HL-60 (cell line): ENCODE measurements around the gene NKAIN2.

Experiments
- DNase-seq, 2 experiments: peaks; one replicate each; pipeline ENCODE4 v3.0.0-alpha.2; 2010 to 2020; ENCODE audit warnings: low read depth in 1 of 2, low spot score in 1 of 2
- H3K27ac ChIP-seq: fragments of 250-450 bp; sonication (Bioruptor Pico); replicated peaks from 2 replicates; pipeline ENCODE4 v1.5.1; 2020; ENCODE audit warnings: mild to moderate bottlenecking, moderate library complexity
- H3K27me3 ChIP-seq: fragments of 250-450 bp; sonication (Bioruptor Pico); 2 replicates; pipeline ENCODE4 v1.5.1; 2021; ENCODE audit warnings: mild to moderate bottlenecking, moderate library complexity; ENCODE audit not compliant: insufficient read depth, poor library complexity, severe bottlenecking
- H3K4me3 ChIP-seq: replicated peaks from 2 replicates; pipeline ENCODE4 v1.5.1; 2011; ENCODE audit warnings: mild to moderate bottlenecking, control low read depth, low read length; ENCODE audit not compliant: insufficient read depth
- GABPA ChIP-seq: IDR thresholded peaks from 2 replicates; pipeline ENCODE4 v1.6.1; 2012; ENCODE audit warnings: low read depth
- POLR2AphosphoS5 ChIP-seq: IDR thresholded peaks from 2 replicates; pipeline ENCODE4 v1.6.1; 2012; ENCODE audit warnings: low read depth
- SPI1 ChIP-seq: IDR thresholded peaks from 2 replicates; pipeline ENCODE4 v1.6.1; 2012; ENCODE audit warnings: low read depth, mild to moderate bottlenecking, borderline replicate concordance
- TF ChIP-seq, protein P1 (sequence below): IDR thresholded peaks from 2 replicates; pipeline ENCODE4 v1.6.1; 2012; ENCODE audit warnings: low read depth; ENCODE audit not compliant: insufficient replicate concordance
- TF ChIP-seq, protein P2 (sequence below): IDR thresholded peaks from one replicate; pipeline ENCODE4 v1.5.1; 2011; ENCODE audit warnings: low read length, control low read depth, inconsistent platforms; ENCODE audit not compliant: insufficient read depth

Gene NKAIN2

DNA sequence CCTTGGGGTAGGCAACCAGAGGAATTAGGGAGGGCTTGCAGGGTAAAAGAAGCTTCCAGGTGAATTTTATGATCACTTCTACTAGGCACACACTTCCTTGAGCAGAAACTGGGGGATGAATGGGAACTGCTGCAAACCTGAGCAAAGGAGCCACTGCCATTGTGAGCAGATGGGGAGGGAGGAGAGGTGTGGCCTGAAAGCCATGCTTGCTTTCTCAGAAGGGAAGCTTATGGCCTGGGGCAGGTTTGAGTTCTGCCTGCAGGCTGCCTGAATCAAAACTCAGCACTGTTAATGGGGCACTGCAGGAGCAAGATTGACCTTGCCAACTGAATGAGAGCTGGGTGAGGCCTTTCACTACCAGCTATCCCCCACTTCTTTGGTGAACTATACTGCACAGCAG lies 328.1 kb downstream of the NKAIN2 start:
- Histone ChIP-seq H3K27me3 (no peaks in the 10 kb centered on the region), H3K27ac (no peak overlapping the region), H3K4me3 (no peak overlapping the region)
- TF ChIP-seq, protein P1, sequence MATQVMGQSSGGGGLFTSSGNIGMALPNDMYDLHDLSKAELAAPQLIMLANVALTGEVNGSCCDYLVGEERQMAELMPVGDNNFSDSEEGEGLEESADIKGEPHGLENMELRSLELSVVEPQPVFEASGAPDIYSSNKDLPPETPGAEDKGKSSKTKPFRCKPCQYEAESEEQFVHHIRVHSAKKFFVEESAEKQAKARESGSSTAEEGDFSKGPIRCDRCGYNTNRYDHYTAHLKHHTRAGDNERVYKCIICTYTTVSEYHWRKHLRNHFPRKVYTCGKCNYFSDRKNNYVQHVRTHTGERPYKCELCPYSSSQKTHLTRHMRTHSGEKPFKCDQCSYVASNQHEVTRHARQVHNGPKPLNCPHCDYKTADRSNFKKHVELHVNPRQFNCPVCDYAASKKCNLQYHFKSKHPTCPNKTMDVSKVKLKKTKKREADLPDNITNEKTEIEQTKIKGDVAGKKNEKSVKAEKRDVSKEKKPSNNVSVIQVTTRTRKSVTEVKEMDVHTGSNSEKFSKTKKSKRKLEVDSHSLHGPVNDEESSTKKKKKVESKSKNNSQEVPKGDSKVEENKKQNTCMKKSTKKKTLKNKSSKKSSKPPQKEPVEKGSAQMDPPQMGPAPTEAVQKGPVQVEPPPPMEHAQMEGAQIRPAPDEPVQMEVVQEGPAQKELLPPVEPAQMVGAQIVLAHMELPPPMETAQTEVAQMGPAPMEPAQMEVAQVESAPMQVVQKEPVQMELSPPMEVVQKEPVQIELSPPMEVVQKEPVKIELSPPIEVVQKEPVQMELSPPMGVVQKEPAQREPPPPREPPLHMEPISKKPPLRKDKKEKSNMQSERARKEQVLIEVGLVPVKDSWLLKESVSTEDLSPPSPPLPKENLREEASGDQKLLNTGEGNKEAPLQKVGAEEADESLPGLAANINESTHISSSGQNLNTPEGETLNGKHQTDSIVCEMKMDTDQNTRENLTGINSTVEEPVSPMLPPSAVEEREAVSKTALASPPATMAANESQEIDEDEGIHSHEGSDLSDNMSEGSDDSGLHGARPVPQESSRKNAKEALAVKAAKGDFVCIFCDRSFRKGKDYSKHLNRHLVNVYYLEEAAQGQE, result no peak
- TF ChIP-seq, protein P2, sequence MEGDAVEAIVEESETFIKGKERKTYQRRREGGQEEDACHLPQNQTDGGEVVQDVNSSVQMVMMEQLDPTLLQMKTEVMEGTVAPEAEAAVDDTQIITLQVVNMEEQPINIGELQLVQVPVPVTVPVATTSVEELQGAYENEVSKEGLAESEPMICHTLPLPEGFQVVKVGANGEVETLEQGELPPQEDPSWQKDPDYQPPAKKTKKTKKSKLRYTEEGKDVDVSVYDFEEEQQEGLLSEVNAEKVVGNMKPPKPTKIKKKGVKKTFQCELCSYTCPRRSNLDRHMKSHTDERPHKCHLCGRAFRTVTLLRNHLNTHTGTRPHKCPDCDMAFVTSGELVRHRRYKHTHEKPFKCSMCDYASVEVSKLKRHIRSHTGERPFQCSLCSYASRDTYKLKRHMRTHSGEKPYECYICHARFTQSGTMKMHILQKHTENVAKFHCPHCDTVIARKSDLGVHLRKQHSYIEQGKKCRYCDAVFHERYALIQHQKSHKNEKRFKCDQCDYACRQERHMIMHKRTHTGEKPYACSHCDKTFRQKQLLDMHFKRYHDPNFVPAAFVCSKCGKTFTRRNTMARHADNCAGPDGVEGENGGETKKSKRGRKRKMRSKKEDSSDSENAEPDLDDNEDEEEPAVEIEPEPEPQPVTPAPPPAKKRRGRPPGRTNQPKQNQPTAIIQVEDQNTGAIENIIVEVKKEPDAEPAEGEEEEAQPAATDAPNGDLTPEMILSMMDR, result no peak
- TF ChIP-seq GABPA, result no peak
- no peak for TF ChIP-seq POLR2AphosphoS5
- no peak for TF ChIP-seq SPI1
- no peak for DNase-seq

DNA sequence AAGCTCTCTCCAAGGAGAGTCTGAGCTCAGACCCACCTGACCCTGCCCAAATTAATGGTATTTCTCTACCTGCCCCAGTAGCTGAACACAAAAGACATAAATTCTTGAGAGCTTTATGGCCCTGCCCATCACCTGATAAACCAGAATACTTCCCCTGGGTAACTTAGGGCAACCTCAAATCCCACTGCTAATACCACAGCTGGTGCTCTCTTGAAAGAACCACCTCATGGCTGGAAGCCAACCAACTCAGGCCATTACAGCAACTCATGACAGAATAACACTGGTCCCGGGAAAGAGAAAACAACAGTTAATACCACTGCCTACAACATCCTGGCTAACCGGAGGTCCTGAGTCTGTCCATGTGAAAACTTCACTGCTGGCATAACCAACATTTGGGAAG lies 328.6 kb downstream of the NKAIN2 start:
- TF ChIP-seq POLR2AphosphoS5 (no peak), GABPA (no peak), SPI1 (no peak)
- TF ChIP-seq, protein P2, result no peak
- TF ChIP-seq, protein P1, result no peak
- H3K27me3 ChIP-seq, result no peaks in the 10 kb centered on the region
- no peak overlapping the region for H3K4me3 ChIP-seq
- DNase-seq, result no peak
- H3K27ac ChIP-seq, result no peak overlapping the region

DNA sequence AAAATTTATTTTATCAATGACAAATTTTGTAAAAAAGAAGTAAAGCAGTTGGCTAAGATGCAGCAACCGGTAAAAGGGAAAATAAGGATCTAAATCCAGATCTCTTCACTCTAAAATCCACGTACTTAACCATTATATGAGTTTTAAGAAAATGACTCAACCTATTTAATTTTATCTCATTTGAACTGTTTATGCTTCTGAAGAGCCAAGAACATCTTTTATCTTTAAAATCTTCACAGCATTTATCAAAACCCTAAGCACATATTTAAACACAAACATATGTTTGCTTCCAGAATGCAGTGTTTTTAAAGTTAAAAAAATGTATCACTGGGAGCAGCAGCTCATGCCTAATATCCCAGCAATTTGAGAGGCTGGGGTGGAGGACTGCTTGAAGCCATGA lies 339.2 kb downstream of the NKAIN2 start:
- H3K27ac ChIP-seq, result no peak overlapping the region
- DNase-seq, result no peak
- TF ChIP-seq SPI1 (no peak), POLR2AphosphoS5 (no peak), GABPA (no peak)
- TF ChIP-seq, protein P1, result no peak
- TF ChIP-seq, protein P2, result no peak

More for the DNA sequence above, 339.2 kb downstream of the NKAIN2 start:
- no peak overlapping the region for H3K4me3 ChIP-seq
- no peaks in the 10 kb centered on the region for H3K27me3 ChIP-seq
